Measurements from ENCODE around the gene DNAJB7.

GRCh38 chr22:40889116-40889515, 27.2 kb upstream of the DNAJB7 start:
- TF ChIP-seq, protein P1, sequence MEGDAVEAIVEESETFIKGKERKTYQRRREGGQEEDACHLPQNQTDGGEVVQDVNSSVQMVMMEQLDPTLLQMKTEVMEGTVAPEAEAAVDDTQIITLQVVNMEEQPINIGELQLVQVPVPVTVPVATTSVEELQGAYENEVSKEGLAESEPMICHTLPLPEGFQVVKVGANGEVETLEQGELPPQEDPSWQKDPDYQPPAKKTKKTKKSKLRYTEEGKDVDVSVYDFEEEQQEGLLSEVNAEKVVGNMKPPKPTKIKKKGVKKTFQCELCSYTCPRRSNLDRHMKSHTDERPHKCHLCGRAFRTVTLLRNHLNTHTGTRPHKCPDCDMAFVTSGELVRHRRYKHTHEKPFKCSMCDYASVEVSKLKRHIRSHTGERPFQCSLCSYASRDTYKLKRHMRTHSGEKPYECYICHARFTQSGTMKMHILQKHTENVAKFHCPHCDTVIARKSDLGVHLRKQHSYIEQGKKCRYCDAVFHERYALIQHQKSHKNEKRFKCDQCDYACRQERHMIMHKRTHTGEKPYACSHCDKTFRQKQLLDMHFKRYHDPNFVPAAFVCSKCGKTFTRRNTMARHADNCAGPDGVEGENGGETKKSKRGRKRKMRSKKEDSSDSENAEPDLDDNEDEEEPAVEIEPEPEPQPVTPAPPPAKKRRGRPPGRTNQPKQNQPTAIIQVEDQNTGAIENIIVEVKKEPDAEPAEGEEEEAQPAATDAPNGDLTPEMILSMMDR (IDR thresholded peaks at IDR 0.05): no peak
- TF ChIP-seq ATF1 (CRISPR knock-in tag; IDR thresholded peaks at IDR 0.05) (no peak), CBFB (CRISPR knock-in tag; IDR thresholded peaks at IDR 0.05; ENCODE audit: low read depth) (no peak), KAT7 (CRISPR knock-in tag; IDR thresholded peaks at IDR 0.05; ENCODE audit: borderline replicate concordance) (no peak), ZNF121 (CRISPR knock-in tag; IDR thresholded peaks at IDR 0.05) (no peak)
